HepG2 (cell line): Measurements from ENCODE around the gene SMPD1. TPM values are rescaled to one million over a fixed set of nuclear protein-coding genes. Genes with fewer than 3 reads are reported as not detected.
A peak's percentile ranks its signal among the peaks of the same experiment; 100 is the strongest.

Source experiments
- ARHGAP35 ChIP-seq: sonication (generic); formaldehyde crosslinking; IDR thresholded peaks from 2 replicates; pipeline ENCODE4 v1.9.0; 2022; ENCODE audit warnings: mild to moderate bottlenecking, inconsistent platforms, moderate library complexity, missing genetic modification reagents, borderline replicate concordance
- ATAD3A ChIP-seq: sonication (generic); formaldehyde crosslinking; IDR thresholded peaks from 2 replicates; pipeline ENCODE4 v1.4.0; 2020; ENCODE audit warnings: missing genetic modification reagents
- BATF2 ChIP-seq: sonication (generic); formaldehyde crosslinking; IDR thresholded peaks from 2 replicates; pipeline ENCODE4 v1.8.0; 2022; ENCODE audit warnings: mild to moderate bottlenecking, missing genetic modification reagents, moderate library complexity
- FOXO1 ChIP-seq: sonication (generic); formaldehyde crosslinking; IDR thresholded peaks from 2 replicates; pipeline ENCODE4 v1.4.0; 2020; ENCODE audit warnings: missing genetic modification reagents
- GZF1 ChIP-seq: sonication (generic); formaldehyde crosslinking; IDR thresholded peaks from 2 replicates; pipeline ENCODE4 v1.5.1; 2020; ENCODE audit warnings: mild to moderate bottlenecking, missing genetic modification reagents
- HDAC2 ChIP-seq: sonication (generic); formaldehyde crosslinking; IDR thresholded peaks from 2 replicates; pipeline ENCODE4 v1.4.0; 2020; ENCODE audit warnings: missing genetic modification reagents
- HNRNPH1 ChIP-seq: fragments of 200-400 bp; formaldehyde crosslinking; optimal IDR thresholded peaks from 2 replicates; pipeline ENCODE3; 2017; ENCODE audit warnings: mild to moderate bottlenecking, low read depth, low read length
- MAZ ChIP-seq, 2 experiments: sonication (generic) in 1 of 2; formaldehyde crosslinking in 1 of 2; IDR thresholded peaks; 2 replicates each; pipeline versions ENCODE4 v1.5.0 to v1.6.1; 2012 to 2020; ENCODE audit warnings: low read depth in 2 of 2, mild to moderate bottlenecking in 2 of 2, borderline replicate concordance in 1 of 2, improper control_type of control experiment in 1 of 2, low read length in 1 of 2, missing genetic modification reagents in 1 of 2, moderate library complexity in 1 of 2
- RBAK ChIP-seq: sonication (generic); formaldehyde crosslinking; IDR thresholded peaks from 2 replicates; pipeline ENCODE4 v1.5.1; 2020; ENCODE audit warnings: mild to moderate bottlenecking, missing genetic modification reagents
- REXO4 ChIP-seq: sonication (generic); formaldehyde crosslinking; IDR thresholded peaks from 2 replicates; pipeline ENCODE4 v1.8.0; 2022; ENCODE audit warnings: missing genetic modification reagents, mild to moderate bottlenecking, borderline replicate concordance
- RFX3 ChIP-seq: IDR thresholded peaks from 2 replicates; pipeline ENCODE4 v1.6.1; 2016; ENCODE audit warnings: missing biosample characterization, missing genetic modification reagents
- SP1 ChIP-seq, 2 experiments: fragments of 450-650 bp in 1 of 2; sonication (generic) in 1 of 2; formaldehyde crosslinking in 1 of 2; IDR thresholded peaks; 2 replicates each; pipeline versions ENCODE4 v1.4.0 to v1.6.1; 2016 to 2020; ENCODE audit warnings: missing genetic modification reagents in 1 of 2
- SP140L ChIP-seq: sonication (generic); formaldehyde crosslinking; IDR thresholded peaks from 2 replicates; pipeline ENCODE4 v1.4.0; 2020; ENCODE audit warnings: missing genetic modification reagents, borderline replicate concordance
- ZBTB7B ChIP-seq: sonication (generic); formaldehyde crosslinking; IDR thresholded peaks from 2 replicates; pipeline ENCODE4 v1.4.0; 2020; ENCODE audit warnings: missing genetic modification reagents
- ZNF142 ChIP-seq: sonication (generic); formaldehyde crosslinking; IDR thresholded peaks from 2 replicates; pipeline ENCODE4 v1.4.0; 2020; ENCODE audit warnings: missing genetic modification reagents
- ZNF33A ChIP-seq: sonication (generic); formaldehyde crosslinking; IDR thresholded peaks from 2 replicates; pipeline ENCODE4 v1.5.1; 2020; ENCODE audit warnings: missing genetic modification reagents, mild to moderate bottlenecking, moderate library complexity, borderline replicate concordance
- ZNF607 ChIP-seq: sonication (generic); formaldehyde crosslinking; IDR thresholded peaks from 2 replicates; pipeline ENCODE4 v1.5.1; 2020; ENCODE audit warnings: missing genetic modification reagents, mild to moderate bottlenecking, borderline replicate concordance
- ZNF615 ChIP-seq: sonication (generic); formaldehyde crosslinking; IDR thresholded peaks from 2 replicates; pipeline ENCODE4 v1.5.0; 2020; ENCODE audit warnings: mild to moderate bottlenecking, missing genetic modification reagents, borderline replicate concordance
- ZNF616 ChIP-seq: sonication (generic); formaldehyde crosslinking; IDR thresholded peaks from 2 replicates; pipeline ENCODE4 v1.5.0; 2020; ENCODE audit warnings: low read depth, mild to moderate bottlenecking, missing genetic modification reagents
- ZNF790 ChIP-seq: sonication (generic); formaldehyde crosslinking; IDR thresholded peaks from 2 replicates; pipeline ENCODE4 v1.8.0; 2022; ENCODE audit warnings: missing genetic modification reagents, mild to moderate bottlenecking, borderline replicate concordance
- ZNF891 ChIP-seq: sonication (generic); formaldehyde crosslinking; IDR thresholded peaks from 2 replicates; pipeline ENCODE4 v1.5.0; 2020; ENCODE audit warnings: mild to moderate bottlenecking, missing genetic modification reagents
- ZSCAN9 ChIP-seq: IDR thresholded peaks from 2 replicates; pipeline ENCODE4 v1.6.1; 2016; ENCODE audit warnings: borderline replicate concordance
- polyA plus RNA-seq, 8 experiments: library from polyadenylated mRNA; depleted of rRNA in 3 of 8; stranded (reverse) in 7 of 8; unstranded in 1 of 8; fragments of >200 nt; fragmentation: Illumina TruSeq in 4 of 8; extraction: Trizol in 4 of 8; gene quantifications; 2 replicates each; pipeline versions ENCODE4 v1.2.1 to v1.2.3, GENCODE V29; 2011 to 2016; ENCODE audit warnings: low read depth in 4 of 8, missing spikeins in 1 of 8, mixed read lengths in 1 of 8; ENCODE audit not compliant: insufficient read depth in 1 of 8
- total RNA-seq, 5 experiments: library from RNA; depleted of rRNA; stranded (reverse); fragments of >200 nt; fragmentation: Illumina TruSeq; extraction: Trizol; gene quantifications; 2 replicates each; pipeline ENCODE4 v1.2.3, GENCODE V29; 2016; ENCODE audit warnings: low read depth in 1 of 5
- TF ChIP-seq, protein P1 (sequence below): sonication (generic); formaldehyde crosslinking; IDR thresholded peaks from 2 replicates; pipeline ENCODE4 v1.8.1; 2023; ENCODE audit warnings: mild to moderate bottlenecking, missing genetic modification reagents

The SMPD1 gene
- total and polyA plus RNA-seq, 2 of the 13 experiments (the other 11 are each of a cell fraction or from before 2014, with no cell fraction given): 6.3 to 8.4 TPM

DNA sequence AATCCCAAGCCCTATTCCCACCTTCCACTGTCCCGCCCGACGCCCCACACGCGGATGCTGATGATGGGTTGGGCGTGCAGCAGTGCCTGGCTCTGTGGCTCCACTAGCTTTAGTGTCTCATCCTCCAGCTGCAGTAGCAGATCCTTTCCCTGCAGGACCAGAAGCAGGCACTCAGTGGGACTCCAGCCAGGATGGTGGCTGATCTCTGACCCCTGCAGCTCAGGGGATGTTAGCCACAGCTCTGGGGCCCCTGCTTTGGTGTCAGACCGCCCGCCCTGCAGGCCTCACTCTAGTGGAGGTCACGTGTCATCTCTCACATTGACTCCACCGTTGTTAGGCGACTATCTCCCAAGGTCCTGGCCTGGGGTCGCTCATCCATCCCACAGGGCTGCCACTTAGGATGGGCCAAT is 11.8 kb downstream of the SMPD1 start (continued):
- TF ChIP-seq ZNF142 (CRISPR knock-in tag) (no peak), RBAK (CRISPR knock-in tag) (no peak), ZNF790 (CRISPR knock-in tag) (no peak), ZNF616 (CRISPR knock-in tag) (no peak), SP140L (no peak), ZNF607 (CRISPR knock-in tag) (no peak), ATAD3A (CRISPR knock-in tag) (no peak), ZSCAN9 (CRISPR knock-in tag) (no peak), ZNF891 (no peak), GZF1 (no peak), ZNF615 (CRISPR knock-in tag) (no peak), RFX3 (CRISPR knock-in tag) (no peak), FOXO1 (CRISPR knock-in tag) (no peak), REXO4 (CRISPR knock-in tag) (no peak), HDAC2 (0 out of 2 replicates have a peak, but pooled peaks have one; percentile 28), BATF2 (CRISPR knock-in tag) (no peak), MAZ (IDR thresholded peaks at IDR 0.05; ENCODE audit: borderline replicate concordance, low read depth, low read length) (no peak), MAZ (CRISPR knock-in tag; IDR thresholded peaks at IDR 0.05; ENCODE audit: low read depth) (no peak), HNRNPH1 (no peak), ZNF33A (no peak), SP1 (IDR thresholded peaks at IDR 0.05) (no peak), SP1 (CRISPR knock-in tag; IDR thresholded peaks at IDR 0.05) (no peak), ZBTB7B (CRISPR knock-in tag) (no peak), ARHGAP35 (no peak)
- TF ChIP-seq, protein P1, sequence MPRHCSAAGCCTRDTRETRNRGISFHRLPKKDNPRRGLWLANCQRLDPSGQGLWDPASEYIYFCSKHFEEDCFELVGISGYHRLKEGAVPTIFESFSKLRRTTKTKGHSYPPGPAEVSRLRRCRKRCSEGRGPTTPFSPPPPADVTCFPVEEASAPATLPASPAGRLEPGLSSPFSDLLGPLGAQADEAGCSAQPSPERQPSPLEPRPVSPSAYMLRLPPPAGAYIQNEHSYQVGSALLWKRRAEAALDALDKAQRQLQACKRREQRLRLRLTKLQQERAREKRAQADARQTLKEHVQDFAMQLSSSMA (CRISPR knock-in tag): no peak
